Measurements from ENCODE around the gene CBX6. TPM values are rescaled to one million over a fixed set of nuclear protein-coding genes. Genes with fewer than 3 reads are reported as not detected.

CBX6 gene
- total RNA-seq, 1 experiment from 2014 or later = 98.4 TPM

- Histone ChIP-seq H3K4me1 (ENCODE audit: control insufficient read depth, insufficient read depth, low read length) (no peaks in the 10 kb centered on the region), H3K27ac (ENCODE audit: low read length) (no peak overlapping the region), H3K9me3 (ENCODE audit: control insufficient read depth, insufficient read depth, low read depth, low read length) (no peaks in the 10 kb centered on the region), H3K27me3 (ENCODE audit: control insufficient read depth, insufficient read depth, low read length) (no peaks in the 10 kb centered on the region), H3K4me3 (ENCODE audit: low read depth in 2 of 2, low read length in 2 of 2) (no peak overlapping the region), H3K36me3 (ENCODE audit: control insufficient read depth, insufficient read depth, low read length) (no peaks in the 10 kb centered on the region)
- intact Hi-C loops (cut with micrococcal nuclease; ENCODE audit: unreplicated experiment) = loop anchor here (10.0 kb wide), 1 partner anchor 45 kb away; no protein-coding TSS in a partner anchor
- CTCF ChIA-PET = no interaction called here
- in situ Hi-C loops (cut with HindIII; ENCODE audit: low pct_unique_long_range_greater_than_20kb, low sequenced_read_pairs) = no loop called here
- POLR2A ChIA-PET = no interaction called here
- no TSS peak for BruUV-seq (replicated peaks)
- ATAC-seq (no peak), DNase-seq (ENCODE audit: low read depth, low spot score) (no peak)
- TF ChIP-seq SIN3A (IDR thresholded peaks at IDR 0.05; ENCODE audit: borderline replicate concordance, insufficient read depth, low read depth, low read length) = no peak
- TF ChIP-seq CTCF (IDR thresholded peaks at IDR 0.05) = no peak
- no peak for TF ChIP-seq TCF7L2 (IDR thresholded peaks at IDR 0.05; ENCODE audit: low read depth, low read length)
- TF ChIP-seq REST (IDR thresholded peaks at IDR 0.05; ENCODE audit: insufficient read depth in 1 of 2, low read depth in 2 of 2, low read length in 1 of 2) = no peak
- TF ChIP-seq POLR2AphosphoS5 (IDR thresholded peaks at IDR 0.05; ENCODE audit: low read depth, low read length) = no peak
Measured at GRCh38 chr22:38879961-38880360, 7.9 kb upstream of the CBX6 start.

- ChIA-PET POLR2A (interaction anchor here (0.6 kb wide), 1 partner anchor 163 kb away, joined by 8 read pairs; no protein-coding TSS in a partner anchor), CTCF (no interaction called here)
- no peak overlapping the region for H3K27ac ChIP-seq (ENCODE audit: low read length)
- no peaks in the 10 kb centered on the region for H3K36me3 ChIP-seq (ENCODE audit: control insufficient read depth, insufficient read depth, low read length)
- no TSS peak for BruUV-seq (replicated peaks)
- H3K4me3 ChIP-seq (ENCODE audit: low read depth in 2 of 2, low read length in 2 of 2) = no peak overlapping the region
- no peaks in the 10 kb centered on the region for H3K4me1 ChIP-seq (ENCODE audit: control insufficient read depth, insufficient read depth, low read length)
- DNase-seq (ENCODE audit: low read depth, low spot score) = no peak
- no peaks in the 10 kb centered on the region for H3K27me3 ChIP-seq (ENCODE audit: control insufficient read depth, insufficient read depth, low read length)
- in situ Hi-C loops (cut with HindIII; ENCODE audit: low pct_unique_long_range_greater_than_20kb, low sequenced_read_pairs) = no loop called here
- no peaks in the 10 kb centered on the region for H3K9me3 ChIP-seq (ENCODE audit: control insufficient read depth, insufficient read depth, low read depth, low read length)
- ATAC-seq = no peak
- intact Hi-C loops (cut with micrococcal nuclease; ENCODE audit: unreplicated experiment) = loop anchor here (10.0 kb wide), 1 partner anchor 46 kb away; no protein-coding TSS in a partner anchor
- no peak for TF ChIP-seq CTCF (IDR thresholded peaks at IDR 0.05)
- no peak for TF ChIP-seq REST (IDR thresholded peaks at IDR 0.05; ENCODE audit: insufficient read depth in 1 of 2, low read depth in 2 of 2, low read length in 1 of 2)
- no peak for TF ChIP-seq SIN3A (IDR thresholded peaks at IDR 0.05; ENCODE audit: borderline replicate concordance, insufficient read depth, low read depth, low read length)
- no peak for TF ChIP-seq POLR2AphosphoS5 (IDR thresholded peaks at IDR 0.05; ENCODE audit: low read depth, low read length)
- no peak for TF ChIP-seq TCF7L2 (IDR thresholded peaks at IDR 0.05; ENCODE audit: low read depth, low read length)
Measured at GRCh38 chr22:38879108-38879729, 7.2 kb upstream of the CBX6 start.
